Measurements from ENCODE around the gene SLC41A2.

DNA sequence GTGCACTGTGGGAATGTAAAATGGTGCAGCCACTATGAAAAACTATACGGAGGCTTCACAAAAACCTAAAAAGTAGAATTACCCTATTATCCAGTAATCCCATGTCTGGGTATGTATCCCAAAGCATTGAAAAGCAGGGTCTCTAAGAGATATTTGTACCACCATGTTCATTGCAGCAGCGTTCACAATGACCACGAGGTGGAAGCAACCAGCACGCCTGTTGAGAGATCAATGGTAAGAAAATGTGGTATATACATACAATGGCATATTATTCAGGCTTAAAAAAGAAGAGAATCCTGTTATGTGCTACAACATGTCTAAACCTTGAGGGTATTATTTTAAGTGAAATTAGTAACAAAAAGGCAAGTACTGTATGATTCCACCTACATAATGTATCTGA lies 27.1 kb upstream of the SLC41A2 start:
- TF ChIP-seq ZNF70 (CRISPR knock-in tag; IDR thresholded peaks at IDR 0.05): no peak
- peak; percentile 59; the same call in 1 of the 2 replicates for TF ChIP-seq ZNF8 (CRISPR knock-in tag; IDR thresholded peaks at IDR 0.05)
- TF ChIP-seq, protein P1, sequence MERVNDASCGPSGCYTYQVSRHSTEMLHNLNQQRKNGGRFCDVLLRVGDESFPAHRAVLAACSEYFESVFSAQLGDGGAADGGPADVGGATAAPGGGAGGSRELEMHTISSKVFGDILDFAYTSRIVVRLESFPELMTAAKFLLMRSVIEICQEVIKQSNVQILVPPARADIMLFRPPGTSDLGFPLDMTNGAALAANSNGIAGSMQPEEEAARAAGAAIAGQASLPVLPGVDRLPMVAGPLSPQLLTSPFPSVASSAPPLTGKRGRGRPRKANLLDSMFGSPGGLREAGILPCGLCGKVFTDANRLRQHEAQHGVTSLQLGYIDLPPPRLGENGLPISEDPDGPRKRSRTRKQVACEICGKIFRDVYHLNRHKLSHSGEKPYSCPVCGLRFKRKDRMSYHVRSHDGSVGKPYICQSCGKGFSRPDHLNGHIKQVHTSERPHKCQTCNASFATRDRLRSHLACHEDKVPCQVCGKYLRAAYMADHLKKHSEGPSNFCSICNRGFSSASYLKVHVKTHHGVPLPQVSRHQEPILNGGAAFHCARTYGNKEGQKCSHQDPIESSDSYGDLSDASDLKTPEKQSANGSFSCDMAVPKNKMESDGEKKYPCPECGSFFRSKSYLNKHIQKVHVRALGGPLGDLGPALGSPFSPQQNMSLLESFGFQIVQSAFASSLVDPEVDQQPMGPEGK (CRISPR knock-in tag; IDR thresholded peaks at IDR 0.05; ENCODE audit: borderline replicate concordance): no peak

Data from SK-N-SH treated with all-trans-retinoic acid at 6 μM for 48 hours (cell line).